HG02759 (cell line): ENCODE data around the gene OTUD5.

Experiments
- ATAC-seq: cut with Tn5 transposase; IDR thresholded peaks from one replicate; pipeline ENCODE4 v1.9.1; 2021; ENCODE audit warnings: mild to moderate bottlenecking, moderate library complexity; ENCODE audit not compliant: unreplicated experiment

Gene OTUD5

GRCh38 chrX:48937054-48937907 is 20.1 kb downstream of the OTUD5 start:
- peak; percentile 61 for ATAC-seq

GRCh38 chrX:48936429-48937053 is 20.9 kb downstream of the OTUD5 start:
- ATAC-seq = no peak

GRCh38 chrX:48935301-48935670 is 22.1 kb downstream of the OTUD5 start:
- ATAC-seq = no peak

- no peak for ATAC-seq
Observed at GRCh38 chrX:48934581-48935300, 22.7 kb downstream of the OTUD5 start.

GRCh38 chrX:48933757-48934156 is 23.6 kb downstream of the OTUD5 start:
- ATAC-seq = no peak

GRCh38 chrX:48927736-48928382 is 29.5 kb downstream of the OTUD5 start:
- ATAC-seq = no peak

GRCh38 chrX:48927123-48927522 is 30.3 kb downstream of the OTUD5 start:
- ATAC-seq = no peak

- no peak for ATAC-seq
Observed at GRCh38 chrX:48924270-48924669, 33.1 kb downstream of the OTUD5 start.

- no peak for ATAC-seq
Observed at GRCh38 chrX:48923771-48924170, 33.6 kb downstream of the OTUD5 start.

GRCh38 chrX:48920718-48921104 is 36.7 kb downstream of the OTUD5 start:
- ATAC-seq = no peak

GRCh38 chrX:48919947-48920717 is 37.3 kb downstream of the OTUD5 start:
- no peak for ATAC-seq

GRCh38 chrX:48919360-48919841 is 38.0 kb downstream of the OTUD5 start:
- ATAC-seq = no peak

GRCh38 chrX:48918643-48919340 is 38.6 kb downstream of the OTUD5 start, which contains the start of gene PIM2:
PIM2 (minus strand) TSS chrX:48919024; CDS start chrX:48918834, 190 bp downstream.
- ATAC-seq = peak; percentile 80

GRCh38 chrX:48918301-48918642 is 39.1 kb downstream of the OTUD5 start:
- ATAC-seq = no peak

GRCh38 chrX:48917139-48918001 is 40.0 kb downstream of the OTUD5 start:
- peak; percentile 43 for ATAC-seq

- no peak for ATAC-seq
Observed at GRCh38 chrX:48914593-48915493, 42.6 kb downstream of the OTUD5 start.

- ATAC-seq = no peak
Observed at GRCh38 chrX:48913605-48914366, 43.6 kb downstream of the OTUD5 start.
